Kidney glomerular epithelial cell (primary cell): Measurements from ENCODE around the gene CLEC18C.
"Not testable (repeated sequence)": the region's sequence is repeated elsewhere in the genome, so short reads cannot be mapped to it uniquely, and the experiment has no call there.

ENCODE experiments used
- DNase-seq: peaks from one replicate; lab custom pipeline; 2025; lab: John Stamatoyannopoulos, UW

Gene CLEC18C

GRCh38 chr16:70206382-70206781 lies 32.8 kb downstream of the CLEC18C start:
- not testable (repeated sequence) for DNase-seq

- not testable (repeated sequence) for DNase-seq
Measured at GRCh38 chr16:70218586-70218985, 45.0 kb downstream of the CLEC18C start.

GRCh38 chr16:70222574-70222973 lies 49.0 kb downstream of the CLEC18C start:
- DNase-seq: not testable (repeated sequence)

GRCh38 chr16:70223216-70223615 lies 49.6 kb downstream of the CLEC18C start:
- DNase-seq: not testable (repeated sequence)

GRCh38 chr16:70223971-70224513 lies 50.5 kb downstream of the CLEC18C start:
- not testable (repeated sequence) for DNase-seq

- DNase-seq: not testable (repeated sequence)
Measured at GRCh38 chr16:70224645-70225044, 51.1 kb downstream of the CLEC18C start.

GRCh38 chr16:70225430-70225829 lies 51.8 kb downstream of the CLEC18C start:
- DNase-seq: not testable (repeated sequence)

- DNase-seq: not testable (repeated sequence)
Measured at GRCh38 chr16:70226024-70226423, 52.4 kb downstream of the CLEC18C start.

GRCh38 chr16:70231831-70232230 lies 58.2 kb downstream of the CLEC18C start:
- not testable (repeated sequence) for DNase-seq
